Liver (tissue), 9 donors: ENCODE measurements around the gene SULT1B1. TPM values are rescaled to one million over a fixed set of nuclear protein-coding genes. Genes with fewer than 3 reads are reported as not detected.

Experiments
- DNase-seq: peaks from one replicate; pipeline ENCODE4 v3.0.0-alpha.2; 2017; ENCODE audit warnings: low spot score
- H3K27ac ChIP-seq, 2 donors: one replicate each; pipeline ENCODE4 v1.7.0; 2013; ENCODE audit warnings: inconsistent platforms in 2 of 2, low read length in 2 of 2, control low read depth in 1 of 2, low read depth in 1 of 2, mild to moderate bottlenecking in 1 of 2
- H3K27me3 ChIP-seq, 4 donors: one replicate each; pipeline versions ENCODE4 v1.6.1 to v1.7.0; 2013; ENCODE audit warnings: low read length in 3 of 4, inconsistent platforms in 1 of 4, mild to moderate bottlenecking in 1 of 4, moderate library complexity in 1 of 4; ENCODE audit not compliant: control insufficient read depth in 4 of 4, insufficient read depth in 4 of 4
- H3K36me3 ChIP-seq, 4 donors: one replicate each; pipeline versions ENCODE4 v1.6.1 to v1.7.0; 2013; ENCODE audit warnings: low read length in 3 of 4, mild to moderate bottlenecking in 3 of 4, low read depth in 1 of 4, moderate library complexity in 1 of 4; ENCODE audit not compliant: control insufficient read depth in 4 of 4, insufficient read depth in 3 of 4
- H3K4me1 ChIP-seq, 4 donors: one replicate each; pipeline versions ENCODE4 v1.6.1 to v1.7.0; 2013; ENCODE audit warnings: low read length in 3 of 4, mild to moderate bottlenecking in 3 of 4, moderate library complexity in 1 of 4; ENCODE audit not compliant: control insufficient read depth in 4 of 4, insufficient read depth in 4 of 4
- H3K4me3 ChIP-seq, 3 donors: one replicate each; pipeline versions ENCODE4 v1.6.1 to v1.7.0; 2013; ENCODE audit warnings: low read length in 3 of 3, control low read depth in 1 of 3, low read depth in 1 of 3, mild to moderate bottlenecking in 1 of 3
- H3K9ac ChIP-seq, 2 donors: one replicate each; pipeline ENCODE4 v1.7.0; 2013; ENCODE audit warnings: low read length in 2 of 2, mild to moderate bottlenecking in 2 of 2, moderate library complexity in 2 of 2, control low read depth in 1 of 2, low read depth in 1 of 2
- H3K9me3 ChIP-seq, 4 donors: one replicate each; pipeline versions ENCODE4 v1.6.1 to v1.7.0; 2013; ENCODE audit warnings: low read length in 3 of 4; ENCODE audit not compliant: control insufficient read depth in 4 of 4
- ATF3 ChIP-seq: IDR thresholded peaks from 2 replicates; pipeline ENCODE4 v1.6.1; 2016; ENCODE audit warnings: antibody characterized with exemption
- CTCF ChIP-seq: fragments of 150-350 bp; IDR thresholded peaks from 2 replicates; pipeline ENCODE4 v1.5.1; 2017; ENCODE audit warnings: improper control_type of control experiment, low read depth, low read length; ENCODE audit not compliant: missing input control
- EGR1 ChIP-seq, 2 donors: IDR thresholded peaks; 2 replicates each; pipeline ENCODE4 v1.6.1; 2016 to 2018; ENCODE audit warnings: antibody characterized with exemption in 2 of 2, low read depth in 2 of 2
- FOXA1 ChIP-seq: IDR thresholded peaks from 2 replicates; pipeline ENCODE4 v1.6.1; 2016; ENCODE audit warnings: antibody characterized with exemption
- HNF4A ChIP-seq, 2 donors: conservative IDR thresholded peaks; 2 replicates each; pipeline ENCODE4 v1.6.1; 2016; ENCODE audit warnings: antibody characterized with exemption in 2 of 2, mild to moderate bottlenecking in 2 of 2
- JUND ChIP-seq, 2 donors: IDR thresholded peaks; 2 replicates each; pipeline ENCODE4 v1.6.1; 2016; ENCODE audit warnings: antibody characterized with exemption in 2 of 2
- MAX ChIP-seq: IDR thresholded peaks from 2 replicates; pipeline ENCODE4 v1.6.1; 2016; ENCODE audit warnings: antibody characterized with exemption
- RAD21 ChIP-seq, 2 donors: IDR thresholded peaks; 2 replicates each; pipeline ENCODE4 v1.6.1; 2016; ENCODE audit warnings: antibody characterized with exemption in 2 of 2, mild to moderate bottlenecking in 2 of 2
- REST ChIP-seq: IDR thresholded peaks from 2 replicates; pipeline ENCODE4 v1.6.1; 2016; ENCODE audit warnings: antibody characterized with exemption, mild to moderate bottlenecking
- RXRA ChIP-seq, 2 donors: IDR thresholded peaks; 2 replicates each; pipeline ENCODE4 v1.6.1; 2017 to 2018; ENCODE audit warnings: antibody characterized with exemption in 2 of 2, mild to moderate bottlenecking in 1 of 2
- SP1 ChIP-seq: IDR thresholded peaks from 2 replicates; pipeline ENCODE4 v1.6.1; 2018; ENCODE audit warnings: antibody characterized with exemption, mild to moderate bottlenecking
- TAF1 ChIP-seq: conservative IDR thresholded peaks from 2 replicates; pipeline ENCODE4 v1.6.1; 2016; ENCODE audit warnings: antibody characterized with exemption, mild to moderate bottlenecking
- ZBTB33 ChIP-seq: IDR thresholded peaks from 2 replicates; pipeline ENCODE4 v1.6.1; 2016; ENCODE audit warnings: antibody characterized with exemption
- WGBS: extraction: QIAGEN DNeasy Blood & Tissue Kit; methylation state at CpG from one replicate; pipeline ENCODE4 v1.1.7; 2013; 5-methylcytosine and 5-hydroxymethylcytosine counted together
- polyA plus RNA-seq, 2 donors: library from polyadenylated mRNA; stranded (reverse) in 1 of 2; unstranded in 1 of 2; fragments of 200-250 nt in 1 of 2; fragments of >200 nt in 1 of 2; fragmentation: Nextera tagmentation in 1 of 2; extraction: Ambion mirVana in 1 of 2; gene quantifications; one replicate each; pipeline versions ENCODE4 v1.2.1 to v1.2.3, GENCODE V29; 2013 to 2015
- total RNA-seq, 2 donors: library from RNA; depleted of rRNA; stranded (reverse); fragments of >200 nt; gene quantifications; one replicate each; pipeline ENCODE4 v1.2.3, GENCODE V29; 2014
- donor health status: healthy.
- donor health status: healthy.
- donor health status: healthy.
- donor health status: healthy.
- donor health status: healthy.

The SULT1B1 gene
- total and polyA plus RNA-seq, 4 donors = 0.28 to 30.5 (median 14.0) TPM

GRCh38 chr4:69782651-69783310 lies 22.4 kb upstream of the SULT1B1 start:
- H3K4me3 ChIP-seq = no peak overlapping the region
- no peaks in the 10 kb centered on the region for H3K4me1 ChIP-seq
- no peak for DNase-seq
- WGBS = 92% methylated on average over 15 of the region's 15 CpGs
- no peaks in the 10 kb centered on the region for H3K9me3 ChIP-seq
- H3K9ac ChIP-seq = no peak overlapping the region
- H3K36me3 ChIP-seq = peaks cover 0 to 1% (median 0%) of the 10 kb centered on the region in 4 donors
- H3K27ac ChIP-seq = no peak overlapping the region
- H3K27me3 ChIP-seq = no peaks in the 10 kb centered on the region
- no peak for TF ChIP-seq EGR1 (IDR thresholded peaks at IDR 0.05; ENCODE audit: low read depth in 2 of 2)

GRCh38 chr4:69781458-69782418 lies 21.3 kb upstream of the SULT1B1 start:
- Histone ChIP-seq H3K27ac (no peak overlapping the region), H3K36me3 (peaks cover 0 to 1% (median 0%) of the 10 kb centered on the region in 4 donors), H3K4me1 (no peaks in the 10 kb centered on the region), H3K9me3 (no peaks in the 10 kb centered on the region), H3K4me3 (no peak overlapping the region), H3K27me3 (no peaks in the 10 kb centered on the region), H3K9ac (no peak overlapping the region)
- no peak for DNase-seq
- 88% methylated on average over 19 of the region's 19 CpGs for WGBS
- TF ChIP-seq ATF3 (no peak), ZBTB33 (no peak), HNF4A (conservative IDR thresholded peaks at IDR 0.05) (no peak)

GRCh38 chr4:69780141-69780540 lies 19.7 kb upstream of the SULT1B1 start:
- no peak overlapping the region for H3K27ac ChIP-seq
- no peak overlapping the region for H3K4me3 ChIP-seq
- H3K36me3 ChIP-seq = peaks cover 0 to 1% (median 0%) of the 10 kb centered on the region in 4 donors
- TF ChIP-seq RXRA (IDR thresholded peaks at IDR 0.05) = no peak
- TF ChIP-seq HNF4A (conservative IDR thresholded peaks at IDR 0.05) = no peak
- no peak for TF ChIP-seq JUND (IDR thresholded peaks at IDR 0.05)
- TF ChIP-seq REST = no peak
- no peak for TF ChIP-seq EGR1 (IDR thresholded peaks at IDR 0.05; ENCODE audit: low read depth in 2 of 2)
- TF ChIP-seq FOXA1 = no peak
- TF ChIP-seq RAD21 (IDR thresholded peaks at IDR 0.05) = no peak
- no peak for TF ChIP-seq CTCF
- TF ChIP-seq TAF1 = no peak
- TF ChIP-seq SP1 = no peak
- no peak for TF ChIP-seq MAX
- H3K27me3 ChIP-seq = no peaks in the 10 kb centered on the region
- WGBS = 97% methylated on average over 1 of the region's 1 CpG
- H3K9me3 ChIP-seq = no peaks in the 10 kb centered on the region
- H3K4me1 ChIP-seq = no peaks in the 10 kb centered on the region
- DNase-seq = no peak
- no peak overlapping the region for H3K9ac ChIP-seq
